Central memory CD8-positive, alpha-beta T cell (primary cell): ENCODE data around the gene IFI27.
"Not testable (repeated sequence)": the region's sequence is repeated elsewhere in the genome, so short reads cannot be mapped to it uniquely, and the experiment has no call there.

Experiments used
- ATAC-seq: fragments of 150-1000 bp; cut with Tn5 transposase; replicated peaks from 2 replicates; pipeline ENCODE4 v1.10.0; 2022; ENCODE audit warnings: mild to moderate bottlenecking, moderate FRiP score, moderate number of reproducible peaks; ENCODE audit not compliant: poor library complexity, severe bottlenecking; ENCODE audit errors: extremely low read depth
- DNase-seq, 2 donors: peaks; one replicate each; pipeline ENCODE4 v3.0.0; 2021; ENCODE audit warnings: low spot score in 2 of 2
- H3K27ac Mint-ChIP-seq: one replicate; pipeline ENCODE4 v1.8.0; 2022; ENCODE audit warnings: low read depth, mild to moderate bottlenecking, moderate library complexity, mixed read lengths
- H3K27me3 Mint-ChIP-seq: one replicate; pipeline ENCODE4 v1.8.0; 2022; ENCODE audit warnings: mixed read lengths
- H3K36me3 Mint-ChIP-seq: one replicate; pipeline ENCODE4 v1.8.0; 2022; ENCODE audit warnings: mild to moderate bottlenecking, moderate library complexity, mixed read lengths; ENCODE audit not compliant: insufficient read depth
- H3K4me1 Mint-ChIP-seq: one replicate; pipeline ENCODE4 v1.8.0; 2022; ENCODE audit warnings: mixed read lengths
- H3K4me3 Mint-ChIP-seq: one replicate; pipeline ENCODE4 v1.8.0; 2022; ENCODE audit warnings: mild to moderate bottlenecking, moderate library complexity, mixed read lengths
- H3K9me3 Mint-ChIP-seq: one replicate; pipeline ENCODE4 v1.8.0; 2022; ENCODE audit warnings: mixed read lengths

IFI27 gene

GRCh38 chr14:94153750-94154342 lies 43.3 kb downstream of the IFI27 start:
- no peak for ATAC-seq
- Mint-ChIP-seq H3K27me3 (peaks cover 31% of the 10 kb centered on the region), H3K27ac (no peak overlapping the region), H3K4me3 (no peak overlapping the region), H3K9me3 (no peaks in the 10 kb centered on the region), H3K36me3 (no peaks in the 10 kb centered on the region), H3K4me1 (peaks cover 19% of the 10 kb centered on the region)
- DNase-seq, result no peak

- H3K4me3 Mint-ChIP-seq, H3K36me3 Mint-ChIP-seq, DNase-seq, ATAC-seq, H3K27ac Mint-ChIP-seq, H3K9me3 Mint-ChIP-seq: not testable (repeated sequence)
- H3K4me1 Mint-ChIP-seq, result peaks cover 21% of the 10 kb centered on the region
- H3K27me3 Mint-ChIP-seq, result peaks cover 31% of the 10 kb centered on the region
Observed at GRCh38 chr14:94156143-94156542, 45.6 kb downstream of the IFI27 start.

GRCh38 chr14:94157197-94157596 lies 46.7 kb downstream of the IFI27 start:
- Mint-ChIP-seq H3K36me3 (no peaks in the 10 kb centered on the region), H3K4me1 (peaks cover 27% of the 10 kb centered on the region), H3K4me3 (no peak overlapping the region), H3K27ac (no peak overlapping the region), H3K9me3 (no peaks in the 10 kb centered on the region), H3K27me3 (peaks cover 28% of the 10 kb centered on the region)
- DNase-seq (no peak), ATAC-seq (no peak)

- ATAC-seq (peak; percentile 88), DNase-seq (peak in 1 of 2 donors; percentile 28)
- Mint-ChIP-seq H3K27ac (no peak overlapping the region), H3K4me1 (peaks cover 27% of the 10 kb centered on the region), H3K4me3 (peak overlapping the region; percentile 24), H3K9me3 (no peaks in the 10 kb centered on the region), H3K36me3 (no peaks in the 10 kb centered on the region), H3K27me3 (peaks cover 17% of the 10 kb centered on the region)
Observed at GRCh38 chr14:94158239-94158883, 47.8 kb downstream of the IFI27 start.

GRCh38 chr14:94161058-94161457 lies 50.5 kb downstream of the IFI27 start:
- H3K27ac Mint-ChIP-seq, result no peak overlapping the region
- ATAC-seq, result peak; percentile 20
- H3K9me3 Mint-ChIP-seq, result no peaks in the 10 kb centered on the region
- H3K4me1 Mint-ChIP-seq, result peaks cover 27% of the 10 kb centered on the region
- peaks cover 13% of the 10 kb centered on the region for H3K27me3 Mint-ChIP-seq
- H3K36me3 Mint-ChIP-seq, result no peaks in the 10 kb centered on the region
- no peak overlapping the region for H3K4me3 Mint-ChIP-seq
- no peak for DNase-seq

GRCh38 chr14:94161981-94162380 lies 51.4 kb downstream of the IFI27 start:
- Mint-ChIP-seq H3K27ac (no peak overlapping the region), H3K27me3 (peaks cover 13% of the 10 kb centered on the region), H3K36me3 (no peaks in the 10 kb centered on the region), H3K4me1 (peaks cover 27% of the 10 kb centered on the region), H3K9me3 (no peaks in the 10 kb centered on the region), H3K4me3 (no peak overlapping the region)
- ATAC-seq (no peak), DNase-seq (no peak)

GRCh38 chr14:94162466-94162865 lies 51.9 kb downstream of the IFI27 start:
- ATAC-seq (no peak), DNase-seq (no peak)
- Mint-ChIP-seq H3K4me3 (no peak overlapping the region), H3K9me3 (no peaks in the 10 kb centered on the region), H3K4me1 (peaks cover 22% of the 10 kb centered on the region), H3K36me3 (no peaks in the 10 kb centered on the region), H3K27me3 (peaks cover 13% of the 10 kb centered on the region), H3K27ac (no peak overlapping the region)

- H3K9me3 Mint-ChIP-seq, result no peaks in the 10 kb centered on the region
- H3K36me3 Mint-ChIP-seq, result no peaks in the 10 kb centered on the region
- peaks cover 13% of the 10 kb centered on the region for H3K27me3 Mint-ChIP-seq
- ATAC-seq (no peak), DNase-seq (no peak)
- peaks cover 8% of the 10 kb centered on the region for H3K4me1 Mint-ChIP-seq
- H3K27ac Mint-ChIP-seq, result no peak overlapping the region
- H3K4me3 Mint-ChIP-seq, result no peak overlapping the region
Observed at GRCh38 chr14:94163796-94164195, 53.3 kb downstream of the IFI27 start.

GRCh38 chr14:94164685-94165431 lies 54.3 kb downstream of the IFI27 start:
- no peak for DNase-seq
- H3K9me3 Mint-ChIP-seq, result no peaks in the 10 kb centered on the region
- no peak for ATAC-seq
- no peak overlapping the region for H3K27ac Mint-ChIP-seq
- peaks cover 13% of the 10 kb centered on the region for H3K27me3 Mint-ChIP-seq
- no peaks in the 10 kb centered on the region for H3K36me3 Mint-ChIP-seq
- H3K4me3 Mint-ChIP-seq, result no peak overlapping the region
- peaks cover 8% of the 10 kb centered on the region for H3K4me1 Mint-ChIP-seq

GRCh38 chr14:94165744-94166143 lies 55.2 kb downstream of the IFI27 start:
- H3K36me3 Mint-ChIP-seq, result no peaks in the 10 kb centered on the region
- H3K4me1 Mint-ChIP-seq, result peaks cover 8% of the 10 kb centered on the region
- DNase-seq (no peak), ATAC-seq (no peak)
- H3K27ac Mint-ChIP-seq, result no peak overlapping the region
- peaks cover 13% of the 10 kb centered on the region for H3K27me3 Mint-ChIP-seq
- no peaks in the 10 kb centered on the region for H3K9me3 Mint-ChIP-seq
- no peak overlapping the region for H3K4me3 Mint-ChIP-seq
